Islet precursor cell (in vitro differentiated cells): ENCODE results near the gene VRTN.

ENCODE experiments used
- DNase-seq: peaks from one replicate; pipeline ENCODE4 v3.0.0-alpha.2; 2018

The VRTN gene

DNA sequence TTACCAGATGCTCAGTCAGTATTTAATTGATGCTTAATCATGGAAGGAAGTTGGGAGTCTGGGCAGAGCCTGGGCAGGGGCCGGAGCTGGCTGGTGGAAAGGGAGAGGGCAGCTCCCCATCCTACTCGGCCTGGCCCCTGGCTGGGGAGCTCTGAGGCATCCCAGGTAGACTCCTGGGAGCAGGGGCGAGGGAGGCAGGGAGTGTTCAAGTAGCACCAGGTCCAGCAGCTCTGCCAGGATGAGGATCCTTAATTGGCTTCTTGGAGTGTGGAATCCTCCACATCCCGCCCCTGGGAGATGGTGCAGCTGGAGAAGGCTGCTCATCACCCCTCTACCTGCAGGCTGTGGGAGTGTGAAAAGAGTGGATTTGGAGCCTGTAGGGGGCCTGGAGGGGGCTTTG, 46.8 kb downstream of the VRTN start:
- no peak for DNase-seq

DNA sequence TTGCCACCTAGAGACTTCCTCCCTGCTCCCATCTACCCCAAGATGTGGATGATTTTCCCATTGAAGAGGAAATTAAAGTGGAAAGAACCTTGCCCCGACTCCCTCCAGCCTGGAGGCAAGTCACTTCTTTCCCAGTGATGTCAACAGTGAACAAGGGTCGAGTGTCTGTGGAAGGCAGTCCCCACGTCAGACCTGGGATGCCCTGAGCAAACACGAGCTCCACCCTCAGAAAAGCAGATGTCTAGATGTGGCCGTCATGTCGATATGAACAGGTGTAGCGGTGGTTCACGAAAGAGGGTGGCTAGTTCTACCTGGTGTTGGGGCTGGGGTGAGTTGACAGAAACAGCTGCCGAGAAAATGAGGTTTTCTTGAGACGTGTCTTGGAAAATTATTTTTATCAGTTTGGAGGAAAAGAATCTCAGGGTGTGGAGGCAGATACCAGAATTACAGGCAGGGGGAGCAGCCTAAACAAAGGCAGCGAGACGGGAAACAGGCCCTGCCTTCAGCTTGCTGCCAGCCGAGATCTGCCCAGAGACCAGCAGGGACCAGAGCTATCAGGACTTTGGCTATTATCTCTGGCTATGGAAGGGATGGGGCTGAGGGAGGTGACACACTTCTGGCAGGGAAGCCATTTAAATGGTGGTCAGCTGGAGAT, 51.9 kb downstream of the VRTN start:
- DNase-seq = peak; percentile 74

DNA sequence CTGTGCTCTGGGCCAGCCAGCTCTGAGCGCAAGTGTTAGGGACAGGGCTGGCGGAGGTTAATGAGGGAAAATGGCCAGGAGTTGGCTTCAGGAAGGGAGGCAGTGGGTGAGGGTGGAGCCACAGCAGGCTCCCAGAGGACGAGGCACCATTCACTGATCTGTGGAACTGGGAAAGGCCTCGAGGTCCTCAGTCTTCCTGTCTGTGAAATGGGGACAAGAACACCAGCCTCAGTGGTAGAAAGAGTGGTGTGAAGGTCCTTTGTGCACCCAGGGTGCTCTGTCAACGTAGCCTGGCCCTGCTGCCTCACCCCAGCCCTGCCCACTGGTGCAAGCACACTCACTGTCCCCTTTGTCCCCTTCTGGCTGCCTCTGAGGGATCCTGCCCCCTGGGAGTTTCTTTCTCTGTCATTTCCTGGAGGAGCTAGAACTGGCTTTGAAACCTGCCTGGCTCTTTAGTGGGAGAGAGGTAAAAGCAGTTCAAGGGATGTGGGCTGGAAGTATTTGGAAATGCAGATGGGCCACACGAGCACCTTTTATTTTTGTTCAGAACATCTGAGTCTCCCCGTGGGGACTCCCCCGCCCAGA, 52.7 kb downstream of the VRTN start:
- DNase-seq = no peak

DNA sequence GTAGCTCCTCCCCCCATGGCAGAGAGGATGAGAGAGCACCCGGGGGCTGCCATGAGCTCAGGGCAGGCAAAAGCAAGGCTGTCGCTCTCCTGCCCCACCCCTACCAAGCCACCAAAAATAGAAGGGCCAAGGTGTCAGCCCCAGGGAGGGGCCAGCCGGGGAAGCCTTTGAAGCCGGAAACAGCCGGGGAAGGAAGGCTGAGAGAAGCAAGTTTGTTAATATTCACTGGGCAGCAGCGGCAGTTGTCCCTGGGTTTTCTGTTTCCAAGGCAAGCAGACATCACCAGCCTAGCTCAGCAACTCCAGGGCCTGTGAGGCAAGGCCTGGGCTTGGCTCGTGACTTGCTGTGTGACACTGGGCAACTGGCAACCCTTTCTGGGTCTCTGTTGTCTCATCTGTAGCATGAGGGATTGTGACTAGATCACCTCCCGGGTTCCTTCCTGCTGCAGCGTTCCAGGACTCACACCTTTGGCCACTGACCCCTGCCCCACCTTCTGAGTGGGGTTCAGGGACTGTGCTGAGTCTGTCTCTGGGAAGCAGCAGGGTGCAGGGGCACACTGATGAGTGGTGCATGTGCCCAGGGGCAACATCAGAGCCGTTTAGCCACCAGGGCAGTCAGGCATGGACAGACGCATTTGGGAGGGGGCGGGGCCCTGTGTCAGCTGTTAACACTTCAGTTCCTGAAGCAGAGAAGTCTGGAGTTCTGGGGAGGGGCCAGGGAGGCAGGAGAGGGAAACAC, 53.4 kb downstream of the VRTN start:
- DNase-seq = peak; percentile 87

DNA sequence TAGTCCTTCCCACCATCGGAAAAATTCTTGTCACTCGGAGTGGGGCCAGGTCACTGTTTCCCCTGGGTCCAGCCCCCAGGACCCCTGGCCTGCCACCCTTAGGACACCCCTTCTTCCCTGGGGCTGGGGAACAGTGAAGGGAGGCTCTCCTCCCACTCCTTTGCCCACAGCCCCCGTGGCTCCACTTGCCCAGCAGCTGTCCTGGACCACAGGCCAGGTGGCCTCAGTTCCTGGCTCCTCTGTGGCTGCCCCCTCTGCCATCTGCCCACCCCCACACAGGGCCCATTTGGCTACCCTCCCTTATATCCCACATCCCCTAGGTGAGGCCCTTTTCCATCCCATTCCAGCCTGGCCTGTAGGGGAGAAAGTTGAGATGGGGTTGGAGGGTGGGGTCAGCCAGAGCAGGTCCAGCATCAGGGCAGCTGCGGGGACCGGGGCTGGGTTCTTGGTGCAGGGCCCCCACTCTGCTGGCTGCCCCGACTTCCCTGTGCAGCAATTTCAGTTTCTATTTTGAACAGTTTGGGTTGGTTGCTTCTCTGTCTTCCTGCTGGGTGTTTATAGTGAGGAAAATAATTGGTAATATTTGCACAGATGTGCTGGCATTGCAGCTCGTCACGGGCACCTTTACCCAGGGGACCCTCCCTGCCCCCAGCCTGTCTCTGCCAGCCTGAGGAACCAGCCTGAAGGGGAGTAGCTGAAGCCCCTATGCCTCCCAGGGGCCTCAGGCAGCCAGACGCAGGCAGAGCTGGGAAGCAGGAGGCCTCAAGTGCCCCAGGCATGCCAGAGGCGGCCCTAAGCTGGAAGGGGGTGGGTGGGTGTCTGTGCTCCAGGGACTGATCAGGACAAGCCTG, 54.4 kb downstream of the VRTN start:
- DNase-seq = no peak

DNA sequence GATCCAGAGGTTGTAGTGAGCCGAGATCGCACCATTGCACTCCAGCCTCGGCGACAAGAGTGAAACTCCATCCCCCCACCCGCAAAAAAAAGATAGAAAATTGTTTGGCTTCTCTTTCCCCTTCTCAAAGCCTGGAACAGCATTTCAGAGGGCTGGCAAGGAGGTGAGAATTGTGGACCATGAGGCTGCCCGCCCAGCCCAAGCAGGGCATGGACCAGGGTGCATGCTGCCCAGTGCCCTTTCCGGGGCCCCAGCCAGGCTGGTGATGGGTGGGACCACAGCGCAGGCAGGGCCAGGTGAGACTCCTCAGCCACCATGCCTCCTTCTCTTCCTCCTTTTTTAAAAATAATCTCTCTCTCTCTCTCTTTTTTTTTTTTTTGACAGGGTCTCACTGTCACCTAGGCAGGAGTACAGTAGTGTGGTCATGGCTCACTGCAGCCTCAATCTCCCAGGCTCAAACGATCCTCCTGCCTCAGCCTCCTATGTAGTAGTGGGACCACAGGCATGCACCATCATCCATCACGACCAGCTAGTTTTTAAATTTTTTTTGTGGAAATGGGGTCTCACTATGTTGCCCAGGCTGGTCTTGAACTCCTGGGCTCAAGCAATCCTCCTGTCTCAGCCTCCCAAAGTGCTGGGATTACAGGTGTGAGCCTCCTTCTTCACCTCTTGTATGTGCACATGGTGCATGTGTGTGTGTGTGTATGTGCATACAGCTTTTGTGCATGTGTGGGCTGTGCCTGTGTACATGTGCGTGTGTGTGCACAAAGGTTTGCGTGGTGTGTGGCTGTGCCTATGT, 55.5 kb downstream of the VRTN start:
- DNase-seq = no peak

DNA sequence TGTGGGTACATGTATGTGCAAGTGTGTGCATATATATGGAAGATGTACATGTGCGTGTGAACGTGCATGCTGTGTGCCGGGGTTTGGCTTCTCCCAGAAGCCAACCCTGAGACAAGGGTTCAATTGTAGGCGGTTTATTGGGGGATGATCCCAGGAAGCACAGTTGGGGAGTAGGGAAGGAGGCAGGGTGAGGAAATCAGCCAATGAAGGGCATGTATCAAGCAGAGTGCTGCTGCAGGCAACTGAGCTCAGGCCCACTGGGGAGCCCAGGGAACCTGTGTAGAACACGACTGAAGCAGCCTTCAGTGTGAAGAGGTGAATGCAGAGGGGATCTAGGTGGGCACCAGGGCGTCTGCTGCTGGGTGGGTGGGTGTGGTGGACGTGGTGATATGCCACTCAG, 56.2 kb downstream of the VRTN start:
- DNase-seq = no peak

DNA sequence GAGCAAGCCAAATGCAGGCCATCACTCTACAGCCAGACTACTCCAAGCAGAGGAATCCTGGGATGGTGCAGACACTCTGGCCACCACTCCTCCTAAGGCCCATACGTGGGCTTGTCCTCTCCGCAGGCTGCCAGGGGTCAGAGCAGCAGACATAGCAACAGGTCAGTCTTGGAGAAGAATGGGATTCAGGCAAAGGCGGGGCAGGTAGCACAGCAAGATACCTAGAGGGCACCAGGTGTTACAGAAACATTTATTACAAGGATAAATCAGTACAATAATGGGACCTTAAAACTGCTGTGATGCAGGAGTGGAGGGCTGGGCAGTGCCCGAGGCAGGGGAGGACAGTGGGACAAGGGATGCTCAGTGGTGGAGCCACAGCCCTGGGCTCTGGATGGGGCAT, 57.4 kb downstream of the VRTN start:
- DNase-seq = no peak

DNA sequence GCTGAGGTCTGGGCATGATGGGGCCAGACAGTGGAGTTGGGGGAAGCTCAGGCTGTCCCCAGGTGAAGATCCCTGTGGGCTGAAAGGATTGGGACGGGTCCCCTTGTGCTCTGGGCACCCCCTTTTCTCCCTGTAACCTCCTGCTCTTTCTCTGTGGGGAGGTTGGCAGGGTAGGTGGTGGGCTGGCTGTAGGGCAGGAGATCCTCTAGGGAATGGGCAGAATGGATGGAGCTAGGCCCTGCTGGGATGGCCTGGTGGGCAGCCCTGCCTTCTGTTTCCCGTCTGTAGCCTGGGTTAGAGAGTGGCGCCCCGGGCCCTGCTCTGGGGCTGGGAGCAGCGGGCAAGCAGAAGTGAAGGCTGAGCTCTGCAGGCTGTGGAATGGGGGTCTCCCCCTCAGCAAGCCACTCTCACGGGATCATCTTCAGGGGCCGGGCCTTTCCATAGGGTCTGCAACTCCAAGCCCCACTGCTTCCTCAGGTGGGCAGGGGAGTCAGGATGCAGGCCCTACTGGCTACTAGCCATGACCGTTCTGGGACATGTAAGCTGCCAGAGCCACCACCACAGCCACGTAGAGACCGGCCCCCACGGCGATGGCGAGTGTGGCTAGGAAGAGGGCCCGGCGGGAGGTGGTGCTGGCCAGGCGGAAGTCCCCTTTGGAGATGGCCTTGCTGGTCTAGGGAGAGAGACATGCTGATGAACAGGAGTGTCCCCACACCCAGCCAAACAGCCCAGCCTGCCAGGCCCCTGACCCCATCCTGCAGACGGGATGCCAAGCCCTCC, 58.9 kb downstream of the VRTN start:
- DNase-seq = no peak

DNA sequence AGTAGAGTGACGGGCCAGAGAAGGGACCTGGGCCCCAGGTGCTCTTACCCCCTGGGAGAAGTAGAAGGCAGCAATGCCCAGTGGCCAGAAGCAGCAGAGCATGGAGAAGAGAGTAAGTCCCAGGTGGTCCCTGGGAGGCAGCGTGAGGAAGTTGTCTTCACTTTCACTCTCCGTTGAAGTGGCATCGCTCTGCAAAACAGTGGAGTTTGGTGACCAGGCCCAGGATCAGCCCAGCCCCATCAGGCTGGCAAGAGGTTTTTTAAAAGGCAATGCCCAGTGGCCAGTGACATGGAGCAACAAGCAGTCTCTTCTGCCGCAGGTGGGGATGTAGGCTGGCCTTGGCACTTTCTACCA, 59.5 kb downstream of the VRTN start:
- no peak for DNase-seq

DNA sequence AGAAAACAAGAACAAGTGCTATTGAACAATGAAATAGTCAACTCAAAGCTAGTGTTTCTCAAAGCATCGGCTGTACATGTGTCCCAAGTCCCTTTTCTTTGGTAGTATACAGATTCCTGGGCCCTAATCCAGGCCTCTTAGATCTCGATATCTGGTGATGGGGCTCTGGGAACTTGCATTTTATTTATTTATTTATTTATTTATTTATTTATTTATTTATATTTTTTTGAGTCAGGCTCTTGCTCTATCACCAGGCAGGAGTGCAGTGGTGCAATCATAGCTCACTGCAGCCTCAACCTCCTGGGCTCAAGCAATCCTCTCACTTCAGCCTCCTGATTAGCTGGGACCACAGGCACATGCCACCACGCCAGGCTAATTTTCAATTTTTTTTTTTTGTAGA, 60.6 kb downstream of the VRTN start:
- DNase-seq = no peak

DNA sequence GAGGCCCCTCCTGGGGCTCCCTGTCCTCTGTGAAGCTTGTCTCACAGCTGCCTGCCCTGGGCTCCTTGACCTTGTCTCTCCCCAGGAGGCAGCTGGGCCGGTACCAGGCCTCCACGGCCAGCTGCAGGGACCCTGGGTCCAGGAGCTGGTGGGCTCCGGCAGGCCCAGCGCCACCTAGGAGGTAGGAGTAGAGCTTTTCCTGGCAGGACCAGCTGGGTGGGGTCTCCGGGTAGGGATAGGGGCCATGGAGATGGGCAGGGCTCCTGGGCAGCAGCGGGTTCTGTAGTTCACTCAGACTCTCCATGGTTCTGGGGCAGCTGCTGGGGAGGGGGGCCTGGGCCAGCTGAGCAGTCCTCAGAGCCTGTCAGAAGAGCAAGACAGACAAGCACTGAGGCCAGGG, 61.2 kb downstream of the VRTN start:
- DNase-seq = no peak
